HepG2 (cell line): ENCODE measurements around the gene SCAPER. TPM values are rescaled to one million over a fixed set of nuclear protein-coding genes. Genes with fewer than 3 reads are reported as not detected.

Experiments
- ARNT ChIP-seq: fragments of 450-650 bp; IDR thresholded peaks from 2 replicates; pipeline ENCODE4 v1.6.1; 2017
- ATRX ChIP-seq: sonication (generic); formaldehyde crosslinking; IDR thresholded peaks from 2 replicates; pipeline ENCODE4 v1.4.0; 2020; ENCODE audit warnings: missing genetic modification reagents, borderline replicate concordance
- BCLAF1 ChIP-seq: fragments of 450-650 bp; IDR thresholded peaks from 2 replicates; pipeline ENCODE4 v1.6.1; 2017; ENCODE audit warnings: mild to moderate bottlenecking
- EED ChIP-seq: sonication (generic); formaldehyde crosslinking; IDR thresholded peaks from 2 replicates; pipeline ENCODE4 v1.5.0; 2020; ENCODE audit warnings: mild to moderate bottlenecking, missing genetic modification reagents
- HOXD1 ChIP-seq: sonication (generic); formaldehyde crosslinking; IDR thresholded peaks from 2 replicates; pipeline ENCODE4 v1.5.0; 2020; ENCODE audit warnings: missing genetic modification reagents
- NFAT5 ChIP-seq: sonication (generic); formaldehyde crosslinking; IDR thresholded peaks from 2 replicates; pipeline ENCODE4 v1.4.0; 2020; ENCODE audit warnings: missing genetic modification reagents
- PPARG ChIP-seq: conservative IDR thresholded peaks from 2 replicates; pipeline ENCODE4 v1.6.1; 2016; ENCODE audit warnings: missing biosample characterization, missing genetic modification reagents
- SNAPC2 ChIP-seq: sonication (generic); formaldehyde crosslinking; IDR thresholded peaks from 2 replicates; pipeline ENCODE4 v1.8.1; 2022; ENCODE audit warnings: mild to moderate bottlenecking, missing genetic modification reagents
- SP140L ChIP-seq: sonication (generic); formaldehyde crosslinking; IDR thresholded peaks from 2 replicates; pipeline ENCODE4 v1.4.0; 2020; ENCODE audit warnings: missing genetic modification reagents, borderline replicate concordance
- SP5 ChIP-seq: IDR thresholded peaks from 2 replicates; pipeline ENCODE4 v1.6.1; 2016; ENCODE audit warnings: low read depth, borderline replicate concordance
- SYNCRIP ChIP-seq: fragments of 200-400 bp; formaldehyde crosslinking; IDR thresholded peaks from 2 replicates; pipeline ENCODE4 v1.6.1; 2018; ENCODE audit warnings: mild to moderate bottlenecking, low read depth, low read length; ENCODE audit not compliant: insufficient read depth
- TBX3 ChIP-seq: fragments of 450-650 bp; IDR thresholded peaks from 2 replicates; pipeline ENCODE4 v1.6.1; 2017; ENCODE audit warnings: antibody characterized with exemption, mild to moderate bottlenecking, inconsistent platforms, borderline replicate concordance
- XBP1 ChIP-seq: sonication (generic); formaldehyde crosslinking; IDR thresholded peaks from 2 replicates; pipeline ENCODE4 v1.5.0; 2020; ENCODE audit warnings: missing genetic modification reagents
- ZBTB43 ChIP-seq: sonication (generic); formaldehyde crosslinking; conservative IDR thresholded peaks from 2 replicates; pipeline ENCODE4 v1.4.0; 2020; ENCODE audit warnings: missing genetic modification reagents
- ZNF33B ChIP-seq: sonication (generic); formaldehyde crosslinking; IDR thresholded peaks from 2 replicates; pipeline ENCODE4 v1.5.1; 2020; ENCODE audit warnings: mild to moderate bottlenecking, missing genetic modification reagents
- ZNF616 ChIP-seq: sonication (generic); formaldehyde crosslinking; IDR thresholded peaks from 2 replicates; pipeline ENCODE4 v1.5.0; 2020; ENCODE audit warnings: low read depth, mild to moderate bottlenecking, missing genetic modification reagents
- polyA plus RNA-seq, 8 experiments: library from polyadenylated mRNA; depleted of rRNA in 3 of 8; stranded (reverse) in 7 of 8; unstranded in 1 of 8; fragments of >200 nt; fragmentation: Illumina TruSeq in 4 of 8; extraction: Trizol in 4 of 8; gene quantifications; 2 replicates each; pipeline versions ENCODE4 v1.2.1 to v1.2.3, GENCODE V29; 2011 to 2016; ENCODE audit warnings: low read depth in 4 of 8, missing spikeins in 1 of 8, mixed read lengths in 1 of 8; ENCODE audit not compliant: insufficient read depth in 1 of 8
- total RNA-seq, 5 experiments: library from RNA; depleted of rRNA; stranded (reverse); fragments of >200 nt; fragmentation: Illumina TruSeq; extraction: Trizol; gene quantifications; 2 replicates each; pipeline ENCODE4 v1.2.3, GENCODE V29; 2016; ENCODE audit warnings: low read depth in 1 of 5

SCAPER gene
- total and polyA plus RNA-seq, 2 of the 13 experiments (the other 11 are each of a cell fraction or from before 2014, with no cell fraction given): 4.3 to 10.5 TPM

GRCh38 chr15:76905013-76905839 is at the start of gene SCAPER (continued):
- TF ChIP-seq PPARG (CRISPR knock-in tag): no peak
- TF ChIP-seq SP5: peak; percentile 98
- TF ChIP-seq SYNCRIP: no peak
- peak; percentile 53; the same call in 1 of the 2 replicates for TF ChIP-seq TBX3
- peak; percentile 73; the same call in 1 of the 2 replicates for TF ChIP-seq ZNF33B
- peak; percentile 83 for TF ChIP-seq ZBTB43 (CRISPR knock-in tag)
- peak; percentile 96 for TF ChIP-seq ZNF616 (CRISPR knock-in tag)
- no peak for TF ChIP-seq BCLAF1
- no peak for TF ChIP-seq ATRX (CRISPR knock-in tag)
- no peak for TF ChIP-seq SNAPC2 (CRISPR knock-in tag)
- no peak for TF ChIP-seq ARNT
- TF ChIP-seq EED (CRISPR knock-in tag): no peak; the same call in 1 of the 2 replicates
- TF ChIP-seq SP140L (CRISPR knock-in tag): peak; percentile 40; the same call in 1 of the 2 replicates
- peak; percentile 97 for TF ChIP-seq NFAT5 (CRISPR knock-in tag)
- no peak; the same call in none of the 2 replicates for TF ChIP-seq HOXD1 (CRISPR knock-in tag)
- peak; percentile 81; the same call in 1 of the 2 replicates for TF ChIP-seq XBP1 (CRISPR knock-in tag)
